GM12872 (cell line): ENCODE results near the gene TKFC.

Source experiments
- TF ChIP-seq, protein P1 (sequence below): IDR thresholded peaks from 3 replicates; pipeline ENCODE4 v1.5.1; 2011; ENCODE audit warnings: low read depth, mild to moderate bottlenecking, low read length, moderate library complexity; ENCODE audit not compliant: insufficient read depth

Gene TKFC

DNA sequence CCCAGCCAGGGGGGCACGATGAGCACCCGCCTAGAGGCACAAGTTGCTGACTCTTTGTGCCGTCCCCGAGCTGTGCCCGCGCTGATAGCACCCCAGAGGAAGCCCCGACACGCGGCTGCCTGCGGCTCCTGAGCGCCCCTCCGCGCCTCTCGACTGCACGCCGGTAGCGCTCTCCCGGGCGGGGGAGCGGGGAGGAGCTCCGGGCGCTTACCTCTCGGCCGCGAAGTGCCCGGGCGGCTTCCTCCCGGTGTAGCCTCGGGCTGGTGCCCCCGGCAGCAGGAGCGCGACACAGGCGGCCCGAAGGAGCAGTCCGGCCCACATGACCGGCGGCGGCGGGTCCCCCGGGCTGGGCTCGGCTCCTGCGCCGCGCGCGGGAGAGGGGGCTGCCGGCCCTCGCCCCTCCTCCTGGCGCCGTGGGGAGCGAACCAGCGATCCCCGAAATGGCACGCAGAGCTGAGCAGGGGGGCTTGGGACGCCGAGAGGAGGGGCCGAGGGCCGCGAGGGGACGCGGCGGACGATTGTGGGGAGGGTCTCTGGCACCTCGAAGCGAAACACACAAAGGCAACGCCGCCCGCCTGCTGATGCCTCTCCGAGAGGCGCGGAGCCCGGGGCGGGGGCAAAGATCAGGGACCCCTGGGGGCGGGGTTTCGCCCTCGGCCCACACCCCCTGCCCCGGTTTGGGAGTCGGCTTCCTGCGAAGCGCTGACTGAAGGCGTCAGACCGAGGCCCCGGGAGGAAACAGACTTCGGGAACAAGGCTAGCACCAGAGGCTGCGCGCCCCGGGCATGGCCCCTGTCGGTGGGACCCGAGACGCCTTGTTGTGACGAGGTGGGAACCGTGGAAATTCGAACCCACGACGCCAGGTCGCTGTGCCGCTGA lies 38.1 kb upstream of the TKFC start, which contains the start of gene VWCE:
Gene VWCE (minus strand): TSS at position 600 of the 879 bp plus-strand sequence. CDS start 279 bp downstream, at position 321.
- TF ChIP-seq, protein P1, sequence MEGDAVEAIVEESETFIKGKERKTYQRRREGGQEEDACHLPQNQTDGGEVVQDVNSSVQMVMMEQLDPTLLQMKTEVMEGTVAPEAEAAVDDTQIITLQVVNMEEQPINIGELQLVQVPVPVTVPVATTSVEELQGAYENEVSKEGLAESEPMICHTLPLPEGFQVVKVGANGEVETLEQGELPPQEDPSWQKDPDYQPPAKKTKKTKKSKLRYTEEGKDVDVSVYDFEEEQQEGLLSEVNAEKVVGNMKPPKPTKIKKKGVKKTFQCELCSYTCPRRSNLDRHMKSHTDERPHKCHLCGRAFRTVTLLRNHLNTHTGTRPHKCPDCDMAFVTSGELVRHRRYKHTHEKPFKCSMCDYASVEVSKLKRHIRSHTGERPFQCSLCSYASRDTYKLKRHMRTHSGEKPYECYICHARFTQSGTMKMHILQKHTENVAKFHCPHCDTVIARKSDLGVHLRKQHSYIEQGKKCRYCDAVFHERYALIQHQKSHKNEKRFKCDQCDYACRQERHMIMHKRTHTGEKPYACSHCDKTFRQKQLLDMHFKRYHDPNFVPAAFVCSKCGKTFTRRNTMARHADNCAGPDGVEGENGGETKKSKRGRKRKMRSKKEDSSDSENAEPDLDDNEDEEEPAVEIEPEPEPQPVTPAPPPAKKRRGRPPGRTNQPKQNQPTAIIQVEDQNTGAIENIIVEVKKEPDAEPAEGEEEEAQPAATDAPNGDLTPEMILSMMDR = peak; percentile 45

DNA sequence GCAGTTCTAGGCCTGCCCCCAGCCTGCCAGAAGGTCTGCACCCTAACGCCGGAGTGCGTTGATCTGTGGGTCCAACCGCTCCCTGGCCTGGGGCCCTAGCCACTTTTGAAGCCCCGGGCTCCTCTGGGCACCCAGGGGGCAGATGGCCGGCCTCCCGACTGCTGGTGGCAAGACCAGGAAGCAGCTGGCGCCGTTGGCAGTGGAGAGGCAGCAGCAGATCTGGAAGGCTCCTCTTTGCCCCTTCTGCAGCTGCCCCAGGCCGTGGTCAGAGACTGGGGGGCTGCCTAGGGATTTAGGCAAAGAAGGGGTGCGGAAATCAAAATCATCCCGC lies 37.5 kb upstream of the TKFC start:
- TF ChIP-seq, protein P1 = no peak

DNA sequence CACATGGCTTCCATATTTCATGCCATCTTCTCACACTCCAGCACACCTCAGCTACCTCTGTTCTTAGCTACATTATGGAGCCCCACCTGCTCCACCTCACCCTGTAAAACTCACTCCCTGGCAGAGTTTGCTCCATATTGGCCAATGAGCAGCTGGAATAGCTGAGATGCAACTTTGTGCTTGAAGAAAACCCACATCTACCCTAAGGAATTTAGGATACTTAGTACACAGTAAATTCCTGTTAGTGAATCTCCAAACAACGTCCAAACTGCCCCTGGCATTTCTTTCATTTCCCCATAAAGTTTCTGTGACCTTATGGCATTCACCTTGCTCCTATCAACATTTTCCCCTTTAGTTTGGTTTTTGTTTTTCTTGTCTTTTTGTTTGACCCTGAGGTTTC lies 35.7 kb upstream of the TKFC start:
- TF ChIP-seq, protein P1 = no peak

DNA sequence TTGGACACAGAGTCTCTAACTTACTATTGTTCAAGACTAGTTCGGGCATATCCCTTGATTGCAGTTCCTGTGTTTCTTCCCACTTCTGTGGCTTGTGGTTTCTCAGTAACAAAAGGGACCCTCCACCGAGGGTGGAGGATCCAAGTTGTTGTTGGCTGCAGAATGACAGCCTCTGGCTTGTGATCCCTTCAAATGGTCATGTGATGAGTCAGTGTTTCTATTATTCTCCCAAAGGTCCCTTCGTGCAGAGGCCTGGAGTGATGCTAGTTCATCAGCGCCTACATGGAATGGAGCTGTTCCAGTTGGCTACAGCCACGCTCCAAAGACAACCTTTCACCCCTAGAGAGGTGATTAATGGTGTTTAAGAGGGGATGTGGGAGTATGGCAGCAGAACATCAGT lies 35.3 kb upstream of the TKFC start:
- TF ChIP-seq, protein P1 = no peak

DNA sequence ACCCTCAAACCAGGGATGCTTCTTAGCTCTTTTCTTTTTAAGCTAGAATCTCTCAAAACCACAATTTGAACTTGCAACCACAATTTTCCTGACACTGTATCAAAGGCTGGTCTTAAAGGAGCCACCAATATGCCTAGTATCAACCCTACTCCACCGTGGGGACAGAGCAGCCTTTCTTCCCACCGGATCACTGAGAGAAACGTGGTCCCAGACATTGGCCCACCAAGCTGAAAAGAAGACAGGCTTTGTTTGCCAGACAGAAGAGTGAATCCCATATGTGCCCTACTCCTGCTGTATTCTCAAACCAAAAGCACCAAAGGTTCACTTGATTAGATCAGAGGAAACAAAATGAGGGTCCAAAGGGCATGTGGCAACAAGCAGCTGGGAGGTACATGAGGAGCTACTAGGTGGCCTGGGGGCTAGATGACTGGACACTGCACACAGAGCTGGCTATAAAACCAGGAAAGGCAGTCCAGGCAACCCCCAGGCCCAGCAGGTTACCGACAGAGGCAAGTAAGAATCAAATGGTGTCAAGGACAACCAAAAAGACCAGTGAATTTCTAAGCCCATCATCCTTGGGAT lies 34.3 kb upstream of the TKFC start:
- TF ChIP-seq, protein P1 = no peak

DNA sequence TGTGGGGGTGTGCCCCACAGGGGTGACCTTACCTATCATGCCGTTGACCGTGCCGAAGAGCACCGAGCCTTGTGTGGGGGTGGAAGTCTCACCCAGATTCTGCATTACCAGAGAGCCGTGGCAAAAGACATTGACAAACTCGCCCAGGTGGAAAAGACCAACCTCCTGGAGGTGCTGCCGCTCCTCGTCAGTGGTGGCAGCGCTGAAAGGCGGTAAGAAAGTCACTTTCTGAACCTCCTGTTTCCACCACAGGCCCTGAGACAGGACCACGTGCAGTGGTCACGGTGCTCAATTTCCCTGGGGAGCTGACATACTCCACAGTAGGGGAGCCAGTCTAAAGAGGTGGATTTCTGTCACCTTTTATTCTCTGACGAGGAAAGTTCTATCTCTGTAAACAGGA lies 30.5 kb upstream of the TKFC start:
- TF ChIP-seq, protein P1 = no peak

DNA sequence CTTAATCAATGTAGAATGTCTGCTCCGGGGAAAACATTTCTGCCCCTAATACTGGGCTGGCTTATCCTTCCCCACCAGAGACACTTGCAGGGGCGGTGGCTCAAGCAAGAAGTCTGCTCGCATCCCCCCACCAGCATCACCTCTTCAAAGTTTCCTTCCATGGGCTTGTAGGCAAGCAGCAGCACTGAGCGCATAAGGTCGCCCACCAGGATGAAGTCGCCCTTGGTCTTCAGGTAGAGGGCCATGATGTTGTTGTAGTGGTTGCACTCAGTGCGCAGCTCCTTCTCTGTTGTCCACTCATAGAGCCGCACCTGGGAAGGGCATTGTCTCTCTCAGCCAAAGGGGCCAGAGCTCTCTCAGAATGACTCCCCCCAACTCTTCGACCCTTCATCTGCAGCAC lies 29.3 kb upstream of the TKFC start:
- TF ChIP-seq, protein P1 = no peak
